HG03520 (cell line): ENCODE data around the gene AFF4.
"Not testable (repeated sequence)": the region's sequence is repeated elsewhere in the genome, so short reads cannot be mapped to it uniquely, and the experiment has no call there.

Source experiments
- ATAC-seq: cut with Tn5 transposase; IDR thresholded peaks from one replicate; pipeline ENCODE4 v1.9.1; 2021; ENCODE audit warnings: mild to moderate bottlenecking, moderate library complexity; ENCODE audit not compliant: unreplicated experiment

The AFF4 gene

GRCh38 chr5:132961123-132961815 is 2.2 kb downstream of the AFF4 start:
- ATAC-seq = not testable (repeated sequence)

DNA sequence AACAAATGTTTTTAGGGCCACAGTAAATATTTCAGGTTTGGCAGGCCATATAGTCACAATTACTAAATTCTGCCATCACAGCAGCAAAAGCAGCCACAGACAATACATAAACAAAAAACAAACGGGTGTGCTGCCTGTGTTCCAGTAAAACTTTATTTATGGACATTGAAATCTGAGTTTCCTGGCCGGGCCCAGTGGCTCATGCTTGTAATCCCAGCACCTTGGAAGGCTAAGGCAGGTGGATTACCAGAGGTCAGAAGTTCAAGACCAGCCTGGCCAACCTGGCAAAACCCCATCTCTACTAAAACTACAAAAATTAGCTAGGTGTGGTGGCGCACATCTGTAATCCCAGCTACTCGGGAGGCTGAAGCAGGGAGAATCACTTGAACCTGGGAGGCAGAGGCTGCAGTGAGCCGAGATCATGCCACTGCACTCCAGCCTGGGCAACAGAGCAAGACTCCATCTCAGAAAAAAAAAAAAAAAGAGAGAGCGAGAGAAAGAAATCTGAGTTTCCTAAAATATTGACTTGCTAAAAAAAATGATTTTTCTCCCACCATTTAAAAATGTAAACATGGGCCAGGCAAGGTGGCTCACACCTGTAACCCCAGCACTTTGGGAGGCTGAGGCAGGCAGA is 7.2 kb downstream of the AFF4 start:
- not testable (repeated sequence) for ATAC-seq

GRCh38 chr5:132953710-132954109 is 9.7 kb downstream of the AFF4 start:
- no peak for ATAC-seq

- no peak for ATAC-seq
Measured at GRCh38 chr5:132952829-132953228, 10.6 kb downstream of the AFF4 start.

DNA sequence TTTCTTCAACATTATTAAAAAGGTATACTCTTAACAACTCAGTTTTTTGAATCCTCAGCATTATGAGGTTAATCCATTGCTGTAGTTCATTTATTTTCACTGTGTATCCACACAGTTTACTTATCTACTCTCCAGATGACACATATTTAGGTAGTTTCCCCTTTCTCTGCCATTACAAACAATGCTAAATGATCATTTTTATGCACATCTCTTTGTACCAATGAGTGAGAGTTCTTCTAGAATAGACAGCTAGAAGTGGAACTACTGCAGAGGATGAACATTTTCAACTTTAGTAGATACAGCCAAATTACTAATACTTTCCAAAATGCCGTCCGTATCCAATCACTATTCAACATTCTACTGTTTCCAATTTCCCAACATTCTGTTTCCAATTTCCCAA is 11.5 kb downstream of the AFF4 start:
- ATAC-seq = no peak

DNA sequence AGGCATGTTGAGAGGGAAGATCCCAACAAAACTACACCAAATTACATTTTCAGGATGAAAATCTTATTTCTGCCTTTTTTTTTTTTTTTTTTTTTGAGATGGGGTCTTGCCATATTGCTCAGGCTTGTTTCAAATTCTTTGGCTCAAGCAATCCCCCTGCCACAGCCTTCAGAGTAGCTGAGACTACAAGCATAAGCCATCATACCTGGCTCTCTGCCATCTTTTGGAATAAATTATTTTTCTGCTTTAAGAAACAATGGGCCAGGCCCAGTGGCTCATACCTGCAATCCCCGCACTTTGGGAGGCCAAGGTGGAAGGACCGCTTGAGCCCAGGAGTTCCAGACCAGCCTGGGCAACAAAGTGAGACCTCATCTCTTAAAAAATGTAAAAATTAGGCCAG is 14.3 kb downstream of the AFF4 start:
- ATAC-seq = no peak

DNA sequence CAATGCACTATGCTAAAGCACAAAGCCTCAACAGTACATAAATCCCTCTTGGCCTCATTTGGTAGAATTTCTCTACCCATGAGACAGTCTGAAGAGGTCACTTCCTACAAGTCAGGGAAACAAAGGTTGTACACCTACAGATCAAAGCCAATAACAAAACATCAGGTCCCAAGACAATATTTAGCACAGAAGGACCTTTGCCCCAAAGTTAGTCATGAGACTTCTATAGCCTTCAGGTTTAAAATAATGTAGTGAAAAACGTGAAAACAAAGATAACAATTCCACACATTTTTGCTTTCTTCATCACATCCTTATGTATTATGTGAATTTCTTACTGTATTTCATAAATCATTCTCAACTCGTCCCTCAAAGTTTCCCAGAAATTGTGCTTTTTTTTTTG is 15.8 kb downstream of the AFF4 start:
- ATAC-seq = no peak

- not testable (repeated sequence) for ATAC-seq
Measured at GRCh38 chr5:132945315-132945714, 18.1 kb downstream of the AFF4 start.

DNA sequence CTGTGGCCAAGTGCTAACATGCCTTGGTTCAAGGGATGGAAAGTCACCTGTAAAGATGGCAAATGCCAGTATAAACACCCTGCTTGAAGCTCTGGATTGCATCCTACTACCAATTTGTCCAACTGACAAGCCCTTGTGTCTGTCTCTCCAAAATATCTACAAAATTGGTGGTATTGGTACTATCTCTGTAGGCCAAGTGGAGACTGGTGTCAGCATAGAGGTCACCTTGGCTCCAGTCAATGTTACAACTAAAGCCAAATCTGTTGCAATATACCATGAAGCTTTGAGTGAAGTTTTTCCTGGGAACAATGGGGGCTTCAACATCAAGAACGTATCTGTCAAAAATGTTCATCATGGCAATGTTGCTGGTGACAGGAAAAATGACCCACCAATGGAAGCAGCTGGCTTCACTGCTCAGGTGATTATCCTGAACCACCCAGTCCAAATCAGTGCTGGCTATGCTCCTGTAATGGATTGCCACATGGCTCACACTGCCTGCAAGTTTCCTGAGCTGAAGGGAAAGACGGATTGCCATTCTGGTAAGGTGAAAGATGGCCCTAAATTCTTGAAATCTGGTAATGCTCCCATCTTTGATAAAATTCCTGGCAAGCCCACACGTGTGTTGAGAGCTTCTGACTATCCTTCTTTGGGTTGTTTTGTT is 19.9 kb downstream of the AFF4 start:
- ATAC-seq = no peak

DNA sequence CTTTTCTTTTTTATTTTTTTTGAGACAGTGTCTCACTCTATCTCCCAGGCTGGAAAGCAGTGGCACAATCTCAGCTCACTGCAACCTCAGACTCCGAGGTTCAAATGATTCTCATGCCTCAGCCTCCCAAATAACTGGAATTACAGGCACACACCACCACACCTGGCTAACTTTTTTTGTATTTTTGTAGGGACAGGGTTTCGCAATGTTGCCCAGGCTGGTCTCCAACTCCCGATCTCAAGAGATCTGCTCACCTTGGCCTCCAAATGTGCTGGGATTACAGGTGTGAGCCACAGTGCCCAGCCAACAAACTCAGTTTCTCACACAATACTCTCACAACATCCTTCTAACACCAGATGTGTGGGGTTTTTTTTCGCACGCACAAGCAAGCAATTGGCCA is 22.1 kb downstream of the AFF4 start:
- ATAC-seq = no peak

DNA sequence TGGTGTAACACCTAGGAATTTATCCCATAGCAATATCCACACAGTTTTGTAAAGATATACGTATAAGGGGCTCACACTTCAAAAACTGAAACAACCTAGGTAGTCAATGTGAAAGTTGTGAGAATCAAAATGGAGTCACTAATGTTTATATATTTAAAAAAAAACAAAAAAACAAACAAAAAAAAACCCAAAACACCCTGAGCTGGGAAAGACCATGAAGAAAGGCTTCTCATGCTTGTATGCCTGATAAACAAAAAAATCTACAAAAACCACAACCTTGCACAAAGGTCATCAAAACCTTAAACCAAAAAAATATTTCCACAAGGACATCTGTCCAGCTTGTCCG is 35.4 kb downstream of the AFF4 start:
- no peak for ATAC-seq

- ATAC-seq = no peak
Measured at GRCh38 chr5:132927355-132928061, 35.9 kb downstream of the AFF4 start.

- ATAC-seq = no peak
Measured at GRCh38 chr5:132926437-132926836, 37.0 kb downstream of the AFF4 start.

- no peak for ATAC-seq
Measured at GRCh38 chr5:132916086-132916485, 47.3 kb downstream of the AFF4 start.

DNA sequence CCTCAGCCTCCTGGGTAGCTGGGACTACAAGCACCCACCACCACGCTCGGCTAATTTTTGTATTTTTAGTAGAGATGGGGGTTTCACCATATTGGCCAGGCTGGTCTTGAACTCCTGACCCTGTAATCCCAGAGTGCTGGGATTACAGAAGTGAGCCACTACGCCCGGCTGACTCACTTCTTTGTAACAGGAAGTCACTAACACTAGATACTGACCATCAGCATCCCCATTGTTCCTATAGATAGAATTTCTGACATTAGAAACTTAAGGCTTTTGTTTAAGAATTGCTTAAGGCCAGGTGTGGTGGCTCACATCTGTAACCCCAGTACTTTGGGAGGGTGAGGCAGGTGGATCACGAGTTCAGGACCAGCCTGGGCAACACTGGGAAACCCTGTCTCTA is 47.8 kb downstream of the AFF4 start:
- no peak for ATAC-seq

GRCh38 chr5:132909702-132910101 is 53.7 kb downstream of the AFF4 start:
- no peak for ATAC-seq

DNA sequence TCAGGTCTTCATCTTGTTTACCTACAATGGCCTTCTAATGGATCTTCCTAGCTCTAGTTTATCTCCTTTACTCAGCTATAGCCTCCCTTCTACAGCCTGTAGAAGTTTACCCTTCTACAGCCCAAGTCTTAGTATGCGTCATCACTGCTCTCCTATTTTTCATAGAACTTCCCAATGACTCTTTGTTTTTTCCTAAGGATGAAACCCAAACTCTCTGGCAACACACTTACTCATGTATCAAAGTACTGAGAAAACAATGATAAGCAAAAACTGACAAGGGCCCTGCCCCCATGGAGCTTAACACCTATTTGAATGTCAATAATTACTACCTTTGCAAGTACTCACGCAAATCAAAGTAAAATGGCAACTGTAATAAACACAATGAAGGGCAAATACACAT is 56.3 kb downstream of the AFF4 start:
- no peak for ATAC-seq

- ATAC-seq = no peak
Measured at GRCh38 chr5:132905938-132906337, 57.5 kb downstream of the AFF4 start.

DNA sequence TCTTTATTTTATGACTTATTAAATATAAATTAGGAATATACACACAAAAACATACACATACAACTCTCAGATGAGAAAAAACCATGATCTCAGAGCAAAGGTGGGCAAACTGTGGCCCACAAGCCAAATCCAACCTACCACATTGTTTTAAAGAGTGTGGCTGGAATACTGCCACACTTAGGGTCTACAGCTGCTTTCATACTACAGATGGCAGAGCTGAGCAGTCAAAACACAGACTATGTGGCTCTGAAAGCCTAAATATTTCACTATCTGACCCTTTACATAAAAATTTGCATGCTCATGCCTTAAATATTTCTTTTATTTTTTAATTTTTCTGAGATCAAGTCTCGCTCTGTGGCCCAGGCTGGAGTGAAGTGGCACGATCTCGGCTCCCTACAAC is 61.7 kb downstream of the AFF4 start:
- no peak for ATAC-seq

- no peak for ATAC-seq
Measured at GRCh38 chr5:132901036-132901435, 62.4 kb downstream of the AFF4 start.

DNA sequence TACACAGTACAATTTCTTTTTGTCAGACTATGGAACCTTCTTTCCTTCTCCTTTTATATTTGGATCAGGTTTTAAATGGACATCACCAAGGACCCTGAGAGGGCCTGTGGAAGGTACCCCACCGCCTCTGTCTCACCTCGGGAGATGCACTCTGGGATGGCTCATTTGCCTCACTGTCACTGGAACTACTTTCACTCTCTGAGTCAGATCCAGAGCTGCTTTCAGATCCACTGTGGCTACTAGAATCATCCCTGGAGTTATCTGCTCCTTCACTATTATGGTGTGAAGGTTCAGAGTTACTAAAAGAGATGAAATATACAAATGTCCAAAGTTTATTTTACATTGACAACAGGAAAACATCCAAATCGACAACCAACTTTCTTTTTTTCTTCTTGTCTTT is 65.3 kb downstream of the AFF4 start:
- no peak for ATAC-seq

- no peak for ATAC-seq
Measured at GRCh38 chr5:132896685-132897084, 66.7 kb downstream of the AFF4 start.
